Stimulated activated CD8-positive, alpha-beta memory T cell treated with anti-CD3 and anti-CD28 coated beads, Interleukin-15, amount 100 ng/mL, for 24 hours (primary cell): ENCODE results near the gene ZNF488.

Source experiments
- DNase-seq: peaks from one replicate; pipeline ENCODE4 v3.0.0-alpha.2; 2020; ENCODE audit warnings: low read depth

The ZNF488 gene

DNA sequence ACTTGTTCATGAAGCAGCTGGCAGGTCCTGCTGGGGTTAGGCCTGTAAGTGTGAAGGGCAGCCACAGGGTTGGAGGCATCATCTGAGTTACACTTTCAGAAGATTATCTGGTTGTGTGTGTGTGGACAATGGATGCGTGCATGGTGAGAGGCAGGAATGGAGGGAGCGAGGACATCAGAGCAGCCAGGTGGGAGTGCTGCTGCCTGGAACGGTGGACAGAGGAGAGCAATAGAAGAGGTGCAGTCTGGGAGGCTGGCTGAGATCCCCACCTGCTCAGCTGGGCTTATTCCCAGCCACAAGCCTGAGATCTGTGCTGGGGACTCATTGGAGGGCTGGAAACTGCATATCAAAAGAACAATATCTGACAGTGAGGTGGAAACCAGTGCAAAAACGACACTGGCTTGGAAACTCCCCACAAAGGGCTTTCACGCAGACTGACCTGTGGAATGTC is 17.9 kb downstream of the ZNF488 start:
- DNase-seq = no peak

DNA sequence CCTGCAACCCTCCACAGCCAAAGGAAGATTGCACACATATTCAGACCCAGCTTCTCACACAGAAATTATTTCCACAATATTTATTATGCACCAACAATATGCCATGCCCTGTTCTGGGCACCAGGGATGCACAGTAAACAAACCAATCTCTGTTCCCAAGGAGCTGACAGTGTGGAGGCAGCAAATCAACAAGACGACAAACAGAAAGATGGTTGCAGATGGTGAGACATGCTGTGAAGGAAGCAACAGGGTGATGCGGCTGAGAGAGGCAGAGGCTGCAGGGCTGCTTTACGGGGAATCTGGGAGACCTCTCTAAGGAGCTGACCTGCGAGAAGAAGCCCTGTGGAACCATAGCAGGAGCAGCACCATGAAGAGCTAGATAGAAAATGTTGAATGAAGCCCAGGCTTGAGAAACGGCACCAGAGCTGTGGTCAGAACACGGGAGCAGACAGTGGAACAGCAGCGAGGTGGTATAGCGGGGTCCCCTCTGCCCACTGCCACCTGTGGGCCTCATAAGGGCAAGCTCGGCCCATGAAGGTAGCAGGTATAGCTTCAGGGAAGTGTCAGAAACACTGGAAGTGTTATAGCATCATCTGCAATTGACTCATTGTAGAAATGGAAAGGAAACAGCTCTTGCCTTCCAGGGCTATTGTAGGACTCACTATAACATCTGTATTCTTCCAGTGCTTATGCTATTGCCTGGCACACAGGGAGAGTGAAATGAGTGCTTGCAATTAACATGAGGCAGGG is 18.5 kb downstream of the ZNF488 start:
- no peak for DNase-seq

- no peak for DNase-seq
Observed at GRCh38 chr10:47364911-47365310, 19.2 kb downstream of the ZNF488 start.

DNA sequence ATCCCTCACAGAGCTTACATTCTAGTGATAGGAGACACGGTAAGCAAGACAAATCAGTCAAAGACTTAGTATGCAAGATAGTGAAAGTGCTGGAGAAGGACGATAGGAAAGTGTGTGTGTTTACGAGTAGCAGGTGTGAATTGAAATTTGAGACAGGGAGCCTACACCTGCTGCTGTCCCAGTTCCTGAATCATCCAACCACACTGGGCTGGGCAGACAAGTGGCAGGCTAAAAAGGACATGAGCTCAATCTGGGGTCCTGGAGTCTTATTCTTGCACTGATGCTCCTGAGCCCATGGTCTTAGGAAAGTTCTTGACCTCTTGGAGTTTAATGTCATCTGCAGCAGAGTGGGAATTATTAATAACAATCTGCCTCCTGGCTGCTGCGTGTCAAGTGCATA is 19.7 kb downstream of the ZNF488 start:
- no peak for DNase-seq

DNA sequence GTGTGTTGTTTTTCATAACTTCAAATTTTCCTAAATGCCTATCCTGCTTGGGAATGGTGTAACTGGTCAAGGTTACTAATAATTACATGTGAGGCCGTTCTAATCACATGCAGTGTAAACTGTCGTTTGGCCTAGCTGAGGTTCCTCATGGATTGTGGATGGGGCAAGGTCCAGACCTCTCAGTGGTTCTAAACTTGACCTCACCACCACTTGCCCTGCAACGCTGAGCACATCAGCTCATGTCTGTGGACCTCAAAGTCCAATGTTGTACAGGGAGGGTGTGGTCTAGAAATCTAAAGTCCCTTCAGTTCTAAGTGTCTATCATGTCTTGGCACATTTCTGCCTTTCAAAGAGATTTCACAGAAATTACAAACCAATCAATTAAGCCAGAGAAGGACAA is 20.3 kb downstream of the ZNF488 start:
- no peak for DNase-seq

DNA sequence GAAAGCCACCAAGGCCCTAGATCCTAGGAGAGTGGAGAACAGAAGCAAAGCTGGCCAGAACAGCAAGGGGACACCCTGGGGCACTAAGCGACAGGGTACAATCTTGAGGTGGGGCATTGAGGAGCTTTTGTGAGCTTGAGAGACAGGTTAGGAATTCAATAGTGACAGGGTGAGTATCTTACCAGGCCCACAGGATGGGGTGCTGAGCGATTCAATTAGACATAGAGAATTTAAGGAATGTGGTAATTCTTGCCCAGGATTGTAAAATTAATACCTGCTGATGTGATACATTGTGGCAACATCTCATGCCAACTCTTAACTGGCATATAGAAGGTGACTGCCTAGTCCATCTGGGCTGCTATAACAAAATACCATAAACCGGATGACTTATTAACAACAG is 21.9 kb downstream of the ZNF488 start:
- no peak for DNase-seq

DNA sequence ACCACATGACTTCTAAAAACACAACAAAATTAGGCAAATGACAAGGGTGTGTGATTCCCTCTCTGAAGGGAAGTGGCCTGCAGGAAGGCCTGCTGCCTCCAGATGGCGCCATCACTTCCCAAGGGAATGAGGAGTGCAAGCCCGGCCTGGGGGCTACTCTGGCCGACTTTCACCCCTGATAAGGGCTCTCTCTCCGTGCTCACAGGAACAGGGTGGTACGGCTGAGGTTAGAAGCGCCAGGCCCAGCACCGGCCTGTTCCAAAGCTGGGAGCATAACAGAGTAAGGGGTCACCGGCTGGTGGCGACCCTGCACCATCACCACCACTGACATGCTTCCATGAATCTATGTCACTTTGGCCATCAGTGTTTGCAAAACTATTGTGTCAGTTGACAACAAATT is 22.8 kb downstream of the ZNF488 start:
- DNase-seq = no peak

DNA sequence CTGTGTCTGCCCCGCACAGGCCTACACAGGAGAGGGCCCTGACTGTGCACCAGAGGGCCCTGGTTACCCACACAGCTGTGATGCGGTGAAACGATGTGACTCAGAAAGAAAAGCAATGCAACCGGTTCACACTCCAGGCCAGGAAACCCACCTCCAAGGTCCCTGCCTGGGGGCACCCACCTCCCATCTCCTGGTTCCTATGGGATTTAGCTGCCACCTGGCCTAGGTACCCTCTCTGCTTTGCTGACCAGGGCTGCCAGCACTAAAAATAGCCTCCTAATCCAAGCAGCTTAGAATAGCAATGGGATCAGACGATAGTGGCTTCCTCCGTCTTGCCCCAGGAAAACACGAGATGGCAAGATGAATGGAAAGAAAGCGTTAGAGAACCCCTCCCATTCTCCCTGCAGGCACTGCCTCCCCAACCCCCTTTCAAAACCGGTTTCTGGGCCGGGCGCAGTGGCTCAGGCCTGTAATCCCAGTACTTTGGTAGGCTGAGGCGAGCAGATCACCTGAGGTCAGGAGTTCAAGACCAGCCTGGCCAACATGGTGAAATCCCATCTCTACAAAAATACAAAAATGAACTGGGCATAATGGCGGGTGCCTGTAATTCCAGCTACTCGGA is 23.6 kb downstream of the ZNF488 start:
- DNase-seq = no peak

- DNase-seq = no peak
Observed at GRCh38 chr10:47359626-47360418, 24.3 kb downstream of the ZNF488 start.

- DNase-seq = no peak
Observed at GRCh38 chr10:47359101-47359500, 25.0 kb downstream of the ZNF488 start.

DNA sequence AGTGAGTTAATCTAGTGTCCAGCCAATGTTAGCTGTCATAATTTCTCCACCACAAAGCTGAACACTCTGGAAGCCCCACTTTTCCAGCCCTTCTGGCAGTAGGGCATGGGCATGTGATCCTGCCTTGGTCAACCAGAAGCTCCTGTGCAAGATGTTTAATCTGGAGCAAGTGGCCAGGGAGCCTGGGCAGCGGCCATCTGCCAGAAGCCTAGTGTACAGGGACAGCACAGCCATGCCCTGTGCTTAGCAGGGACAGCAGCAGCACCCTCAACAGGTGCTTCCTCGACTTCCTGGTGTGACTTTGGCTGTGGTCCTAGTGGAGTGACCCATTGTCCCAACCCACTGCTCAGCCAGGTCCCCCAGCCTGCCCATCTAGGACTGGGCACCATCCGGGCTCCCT is 25.6 kb downstream of the ZNF488 start:
- no peak for DNase-seq

GRCh38 chr10:47357911-47358310 is 26.2 kb downstream of the ZNF488 start:
- DNase-seq = no peak

- no peak for DNase-seq
Observed at GRCh38 chr10:47357131-47357582, 26.9 kb downstream of the ZNF488 start.

DNA sequence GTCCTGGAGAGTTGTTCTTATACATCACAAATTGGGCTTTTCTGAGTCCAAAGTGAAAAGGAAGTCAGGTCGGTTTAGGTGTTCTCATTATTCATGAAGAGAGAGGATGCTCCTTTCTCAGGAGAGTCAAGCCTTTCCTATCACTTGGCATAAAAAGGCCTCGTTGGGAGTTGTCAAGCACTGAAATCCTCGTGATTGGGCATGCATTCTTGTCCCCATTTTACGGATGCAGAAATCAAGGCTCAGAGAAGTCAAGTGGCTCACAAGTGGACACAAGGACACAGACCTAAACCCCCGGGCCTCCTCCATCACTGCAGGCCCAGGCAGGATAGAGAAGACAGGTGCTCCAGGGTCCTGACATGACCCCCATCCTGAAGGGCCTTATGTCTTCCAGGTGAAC is 27.4 kb downstream of the ZNF488 start:
- no peak for DNase-seq

GRCh38 chr10:47354900-47355299 is 29.2 kb downstream of the ZNF488 start:
- no peak for DNase-seq

DNA sequence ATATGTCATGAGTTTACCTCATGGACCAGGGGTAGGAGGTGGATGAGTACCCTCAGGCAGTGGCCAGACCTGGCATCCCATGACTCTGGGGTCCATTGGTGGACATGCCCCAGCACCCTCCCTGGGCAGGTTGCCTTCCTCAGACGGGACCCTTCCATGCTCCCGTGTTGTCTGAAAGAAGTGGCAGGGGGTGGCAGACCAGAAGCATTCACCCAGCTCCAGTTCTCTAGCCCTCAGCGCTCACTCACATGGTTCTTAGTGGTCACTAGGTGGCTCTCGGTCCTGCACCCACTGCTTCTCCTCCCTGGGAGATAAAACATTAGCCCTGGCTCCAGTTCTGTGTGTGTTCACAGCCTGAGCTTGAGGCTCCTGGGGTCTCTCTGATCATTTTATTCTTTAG is 29.9 kb downstream of the ZNF488 start:
- no peak for DNase-seq

GRCh38 chr10:47353351-47353750 is 30.7 kb downstream of the ZNF488 start:
- no peak for DNase-seq

GRCh38 chr10:47351899-47352815 is 31.9 kb downstream of the ZNF488 start:
- no peak for DNase-seq

GRCh38 chr10:47350671-47351640 is 33.1 kb downstream of the ZNF488 start:
- DNase-seq = no peak

DNA sequence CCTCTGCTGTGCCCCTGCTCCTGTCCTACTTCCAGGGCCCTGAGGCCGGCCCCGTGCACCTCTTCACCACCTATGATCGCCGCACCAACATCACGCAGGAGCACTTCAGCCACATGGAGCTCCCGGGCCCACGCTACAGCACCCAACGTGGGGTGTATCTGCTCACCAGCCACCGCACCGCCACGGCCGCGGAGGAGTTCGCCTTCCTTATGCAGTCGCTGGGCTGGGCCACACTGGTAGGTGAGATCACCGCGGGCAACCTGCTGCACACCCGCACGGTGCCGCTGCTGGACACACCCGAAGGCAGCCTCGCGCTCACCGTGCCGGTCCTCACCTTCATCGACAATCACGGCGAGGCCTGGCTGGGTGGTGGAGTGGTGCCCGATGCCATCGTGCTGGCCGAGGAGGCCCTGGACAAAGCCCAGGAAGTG is 34.1 kb downstream of the ZNF488 start:
- no peak for DNase-seq

GRCh38 chr10:47349516-47349915 is 34.6 kb downstream of the ZNF488 start:
- no peak for DNase-seq
